Measurements from ENCODE around the gene SLC1A3.

The SLC1A3 gene

DNA sequence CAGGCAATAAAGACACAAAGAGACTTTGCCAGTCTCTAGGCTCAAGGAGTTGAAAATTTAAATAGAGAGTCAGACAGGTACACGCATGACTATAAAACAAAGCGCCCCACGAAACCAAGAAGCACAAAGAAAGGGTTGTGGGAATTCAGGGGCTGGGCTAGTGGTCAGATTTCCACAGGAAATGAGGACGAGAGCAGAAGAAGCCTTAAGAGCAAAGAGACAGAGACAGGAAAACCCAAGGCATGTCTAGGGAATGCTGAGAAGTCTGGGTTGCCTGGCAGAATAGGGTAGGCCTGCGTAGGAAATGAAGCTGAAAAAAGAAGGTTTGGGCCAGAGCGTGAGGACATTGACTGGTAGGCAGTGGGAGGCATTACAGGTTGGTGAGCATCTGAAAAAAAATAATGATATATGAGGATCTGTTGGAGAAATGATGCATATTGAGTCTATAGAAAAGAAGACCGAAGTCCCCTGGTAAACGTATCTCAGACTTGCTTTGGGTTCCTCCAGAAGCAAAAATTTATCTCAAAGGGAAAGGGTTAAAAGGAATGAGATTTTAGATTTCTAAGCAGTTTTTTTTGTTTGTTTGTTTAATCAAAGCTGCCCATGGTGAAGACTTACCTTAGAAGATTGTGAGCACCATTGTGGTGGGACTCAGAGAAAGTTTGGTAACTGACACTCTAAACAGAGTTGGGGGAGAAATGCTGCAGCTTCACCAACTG is 51.8 kb downstream of the SLC1A3 start:
- no peak for DNase-seq

- no peak for DNase-seq
Observed at GRCh38 chr5:36659411-36659810, 53.0 kb downstream of the SLC1A3 start.

DNA sequence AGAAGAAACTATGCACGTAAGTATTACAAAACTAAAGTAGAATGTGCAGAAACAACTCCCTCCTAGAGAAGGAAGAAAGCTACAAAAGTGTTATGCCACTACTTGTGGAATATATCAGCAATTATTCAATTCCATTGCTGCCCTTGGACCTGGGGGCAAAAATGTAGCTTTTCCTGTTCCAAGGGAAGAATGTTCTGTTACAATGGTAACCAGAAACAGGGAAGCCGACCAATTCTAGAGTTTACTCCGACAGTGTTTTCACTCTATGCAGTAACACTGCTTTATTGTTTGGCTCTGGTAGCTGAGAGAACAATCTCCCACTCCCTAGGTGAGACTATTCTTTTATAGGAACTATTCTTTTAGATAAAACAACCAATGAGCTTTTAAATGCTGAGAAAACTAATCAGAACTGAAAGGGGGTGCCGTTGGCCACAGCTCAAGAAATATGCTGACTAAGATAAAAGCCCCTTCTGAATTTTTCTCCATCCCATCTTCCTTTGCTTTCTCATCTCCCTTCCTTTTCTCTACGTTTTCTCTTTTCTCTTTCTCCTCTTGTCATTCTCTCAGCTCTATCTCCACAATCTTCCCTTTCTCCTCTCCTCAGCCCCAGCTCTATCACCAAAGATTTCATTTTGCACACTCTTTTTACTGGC is 54.1 kb downstream of the SLC1A3 start:
- DNase-seq = no peak

DNA sequence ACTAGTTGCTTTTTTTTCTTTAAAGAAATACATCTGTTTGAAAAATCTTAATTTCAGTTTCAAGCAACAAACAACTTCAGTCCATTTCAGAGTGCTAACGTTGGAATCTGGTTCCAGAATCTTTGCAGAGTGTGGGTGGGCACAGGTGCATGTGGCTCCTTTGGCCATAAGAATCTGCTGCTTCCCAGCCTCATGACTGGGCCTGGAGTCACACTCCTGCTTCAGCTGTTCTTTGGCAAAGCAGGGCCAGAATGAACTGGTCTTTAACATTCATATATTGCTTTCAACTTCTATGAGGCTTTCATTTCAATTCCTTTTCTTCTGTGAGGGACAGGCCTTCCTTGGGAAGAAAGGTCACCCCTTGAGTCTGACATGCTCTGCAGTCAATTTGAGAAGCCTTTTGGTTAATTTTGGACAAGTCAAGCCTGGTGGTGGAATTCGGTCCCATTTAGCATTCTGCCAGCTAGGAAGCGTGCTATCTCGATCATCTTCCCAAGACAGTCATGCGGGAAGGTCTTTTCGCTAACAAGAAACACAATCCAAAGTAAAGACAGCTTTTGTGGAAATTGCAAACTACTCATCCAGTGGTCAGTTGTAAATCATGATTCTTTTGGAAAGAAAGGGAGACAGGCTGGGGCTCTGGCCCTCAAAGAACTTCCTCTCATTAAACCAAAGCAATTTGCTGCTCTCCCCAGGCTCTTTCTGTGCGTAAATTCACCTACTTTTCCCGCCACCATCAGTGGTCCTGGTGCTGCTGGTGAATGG is 55.2 kb downstream of the SLC1A3 start:
- no peak for DNase-seq

GRCh38 chr5:36662291-36662851 is 56.0 kb downstream of the SLC1A3 start:
- DNase-seq = no peak

DNA sequence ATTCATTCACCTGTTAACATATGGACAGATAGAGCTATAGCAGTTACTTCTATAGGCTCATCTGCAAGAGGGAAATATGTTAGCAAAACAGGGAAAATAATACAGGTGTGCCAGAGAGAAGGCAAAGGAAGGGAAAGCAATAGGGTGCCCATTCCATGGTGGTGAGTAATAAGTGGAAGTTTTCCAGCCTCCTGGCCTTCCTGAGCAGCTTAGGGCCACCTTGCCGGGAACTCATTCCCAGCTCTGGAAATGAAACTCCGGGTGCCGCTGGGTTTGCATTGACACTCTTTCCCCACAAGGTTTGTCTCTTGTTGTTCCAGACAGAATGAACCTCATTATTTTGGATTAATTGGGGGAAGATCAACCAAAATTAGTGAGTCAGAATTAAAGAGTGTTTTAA is 58.4 kb downstream of the SLC1A3 start:
- no peak for DNase-seq

DNA sequence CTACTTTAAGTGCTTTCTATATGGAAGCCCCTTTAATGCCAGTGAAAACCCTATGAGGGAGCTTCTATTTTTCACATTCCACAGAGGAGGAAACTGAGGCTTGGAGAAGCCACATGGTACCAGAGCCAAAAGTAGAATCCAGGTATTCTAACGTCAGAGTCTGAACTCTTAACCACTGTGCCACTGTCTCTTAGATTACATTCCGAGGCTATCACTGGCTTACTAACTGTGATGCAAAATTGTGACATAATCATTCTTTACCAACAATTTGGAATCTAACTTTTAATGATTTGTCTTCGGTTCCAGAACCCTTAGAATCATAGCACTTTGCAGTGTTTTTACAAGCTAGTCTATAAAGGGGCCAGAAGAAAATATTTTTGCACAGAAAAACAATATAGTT is 59.2 kb downstream of the SLC1A3 start:
- no peak for DNase-seq

- DNase-seq = no peak
Observed at GRCh38 chr5:36666274-36666673, 59.9 kb downstream of the SLC1A3 start.

DNA sequence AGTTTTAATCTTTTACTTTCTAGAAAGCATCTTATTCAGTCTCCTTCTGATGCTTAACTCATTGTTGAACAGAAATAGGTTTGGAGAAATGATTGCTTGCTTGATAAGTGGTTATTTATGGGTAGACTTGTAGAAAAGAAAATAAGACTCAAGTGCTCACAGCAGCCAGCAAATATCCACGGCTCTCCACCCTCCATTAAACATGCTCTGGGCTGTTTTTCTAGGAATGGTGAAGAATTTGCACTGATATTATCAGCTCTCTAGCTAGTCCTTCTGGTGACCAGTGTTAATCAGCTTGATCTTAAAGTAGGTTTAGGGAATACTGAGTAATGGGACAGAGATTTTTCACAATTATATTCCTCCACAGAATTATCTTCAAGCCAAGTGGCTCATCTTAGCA is 60.6 kb downstream of the SLC1A3 start:
- no peak for DNase-seq

DNA sequence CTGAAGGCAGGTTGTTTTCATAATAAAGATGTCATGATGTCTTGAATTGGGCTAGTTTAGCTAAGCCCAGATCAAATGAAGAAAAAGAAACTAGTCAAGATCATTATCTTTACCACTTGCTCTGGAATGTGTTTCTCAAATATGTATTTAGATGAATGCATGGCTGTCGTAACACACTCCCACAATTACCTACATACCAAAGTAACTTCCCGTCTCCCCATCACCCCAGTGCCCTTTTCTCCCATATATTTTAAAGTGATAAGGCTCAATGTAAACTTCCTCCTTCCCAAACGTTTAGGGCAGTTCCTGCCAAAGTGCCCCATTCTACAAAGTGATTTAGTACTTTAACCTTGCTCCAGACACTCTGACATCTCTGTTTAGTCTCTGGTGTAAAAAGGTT is 61.4 kb downstream of the SLC1A3 start:
- DNase-seq = no peak

DNA sequence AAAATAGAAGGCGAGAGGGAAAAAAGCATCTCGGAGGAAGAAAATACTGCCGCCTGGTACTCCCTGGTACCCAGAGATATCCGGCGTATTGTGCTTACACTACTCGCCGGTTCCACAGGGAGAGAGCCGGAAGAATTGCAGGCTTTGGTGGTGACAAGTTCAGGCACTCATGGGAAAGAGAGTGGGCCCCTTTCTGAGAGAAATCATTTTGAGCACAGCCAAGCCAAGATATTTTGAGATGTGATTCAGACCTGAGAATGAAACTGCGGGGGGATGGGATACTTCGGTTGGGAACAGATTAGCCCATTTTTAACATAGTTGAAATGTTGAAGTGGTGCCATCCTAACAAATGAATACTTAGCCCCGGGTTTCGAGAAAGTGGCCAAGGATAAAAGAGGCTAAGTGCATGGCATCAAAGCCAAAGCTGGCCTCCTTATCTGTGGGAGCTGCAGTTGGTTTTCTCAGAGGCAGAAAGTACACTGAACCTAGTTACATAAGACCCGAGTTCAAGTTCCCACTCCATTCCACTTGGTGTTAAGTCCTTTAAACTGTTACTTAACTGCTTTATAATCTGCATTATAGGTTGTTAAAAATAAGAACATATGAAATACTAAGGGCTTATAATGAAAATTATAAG is 62.7 kb downstream of the SLC1A3 start:
- no peak for DNase-seq

- no peak for DNase-seq
Observed at GRCh38 chr5:36670548-36670947, 64.1 kb downstream of the SLC1A3 start.

DNA sequence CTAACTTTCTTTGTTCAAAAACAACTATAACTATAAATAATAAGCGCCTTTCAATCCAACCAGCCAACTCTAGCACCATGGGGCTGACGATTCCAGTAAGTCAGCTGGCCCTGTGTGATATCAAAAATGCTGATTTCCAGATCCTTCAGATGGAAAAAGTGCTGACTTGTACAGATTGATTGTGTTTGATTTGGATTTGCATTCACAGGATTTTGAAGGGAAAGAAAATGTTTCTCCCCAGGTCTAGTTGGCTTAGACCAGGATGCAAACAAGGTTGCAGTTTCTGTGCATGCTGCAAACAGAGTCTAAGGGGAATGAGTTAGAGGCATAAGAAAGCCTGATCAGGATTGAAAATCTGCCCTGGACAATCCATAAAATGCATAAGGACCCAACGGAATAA is 68.9 kb downstream of the SLC1A3 start:
- DNase-seq = no peak

DNA sequence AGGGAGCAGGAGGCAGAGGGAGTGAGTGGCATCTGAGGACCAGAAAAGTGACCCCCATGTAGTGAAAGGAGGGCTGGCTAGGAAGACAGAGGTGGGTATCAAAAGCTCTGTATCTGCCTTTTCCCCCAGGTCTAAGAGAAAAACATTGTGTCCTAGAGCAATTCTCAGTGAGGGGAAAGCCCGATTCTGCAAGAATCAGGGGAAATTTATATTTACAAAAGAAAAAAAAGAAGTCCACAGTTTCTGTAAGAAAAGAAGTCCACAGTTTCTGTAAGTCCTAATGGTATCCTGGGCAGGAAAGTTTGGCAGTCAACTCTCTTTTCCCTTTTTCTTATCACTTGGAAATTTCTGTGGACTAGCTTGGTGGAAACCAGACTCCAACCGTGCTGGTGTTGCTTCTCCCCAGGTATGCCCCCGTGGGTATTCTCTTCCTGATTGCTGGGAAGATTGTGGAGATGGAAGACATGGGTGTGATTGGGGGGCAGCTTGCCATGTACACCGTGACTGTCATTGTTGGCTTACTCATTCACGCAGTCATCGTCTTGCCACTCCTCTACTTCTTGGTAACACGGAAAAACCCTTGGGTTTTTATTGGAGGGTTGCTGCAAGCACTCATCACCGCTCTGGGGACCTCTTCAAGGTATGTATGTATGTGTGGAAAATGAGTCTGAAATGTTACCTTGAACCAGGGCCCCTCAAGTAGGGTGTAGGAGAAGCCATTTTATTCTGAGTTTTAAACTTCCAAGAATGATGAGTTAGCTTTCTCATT is 73.0 kb downstream of the SLC1A3 start:
- DNase-seq = no peak

- no peak for DNase-seq
Observed at GRCh38 chr5:36680066-36680465, 73.7 kb downstream of the SLC1A3 start.

DNA sequence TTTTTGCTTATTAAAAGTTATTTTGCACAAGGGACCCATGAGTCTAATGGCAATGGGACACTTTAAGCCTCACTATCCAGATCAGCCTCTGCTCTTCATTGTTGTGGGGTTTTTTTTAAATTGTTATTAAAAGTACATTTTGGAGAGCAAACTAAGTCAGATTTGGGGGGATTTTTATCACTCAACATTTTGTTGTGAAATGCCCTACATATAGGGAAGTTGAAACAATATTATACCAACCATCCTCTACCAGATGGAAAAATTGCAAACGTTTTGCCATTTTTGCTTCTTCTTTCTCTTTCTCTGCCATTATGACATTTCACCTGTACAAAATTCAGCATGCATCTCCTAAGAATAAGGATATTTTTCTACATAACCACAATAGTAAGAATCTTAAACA is 75.3 kb downstream of the SLC1A3 start:
- no peak for DNase-seq

DNA sequence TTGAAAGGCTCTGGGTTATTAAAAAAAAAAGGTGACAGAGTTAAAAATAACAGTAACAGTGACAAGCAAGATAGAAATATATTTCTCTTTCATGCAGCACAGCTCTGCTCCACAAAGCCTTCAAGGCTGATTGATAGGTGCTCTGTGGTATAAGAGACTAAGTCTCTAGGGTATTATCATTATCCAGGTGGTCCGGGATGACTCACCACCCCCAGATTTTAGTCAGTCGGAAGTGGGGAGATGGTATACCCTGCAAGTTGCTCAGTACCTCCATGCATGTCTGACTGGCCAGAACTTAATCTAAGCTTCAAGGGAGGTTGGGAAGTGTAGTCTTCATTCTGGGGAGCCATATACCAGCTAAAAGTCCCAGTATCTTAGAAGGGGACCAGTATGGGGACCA is 76.1 kb downstream of the SLC1A3 start:
- no peak for DNase-seq

DNA sequence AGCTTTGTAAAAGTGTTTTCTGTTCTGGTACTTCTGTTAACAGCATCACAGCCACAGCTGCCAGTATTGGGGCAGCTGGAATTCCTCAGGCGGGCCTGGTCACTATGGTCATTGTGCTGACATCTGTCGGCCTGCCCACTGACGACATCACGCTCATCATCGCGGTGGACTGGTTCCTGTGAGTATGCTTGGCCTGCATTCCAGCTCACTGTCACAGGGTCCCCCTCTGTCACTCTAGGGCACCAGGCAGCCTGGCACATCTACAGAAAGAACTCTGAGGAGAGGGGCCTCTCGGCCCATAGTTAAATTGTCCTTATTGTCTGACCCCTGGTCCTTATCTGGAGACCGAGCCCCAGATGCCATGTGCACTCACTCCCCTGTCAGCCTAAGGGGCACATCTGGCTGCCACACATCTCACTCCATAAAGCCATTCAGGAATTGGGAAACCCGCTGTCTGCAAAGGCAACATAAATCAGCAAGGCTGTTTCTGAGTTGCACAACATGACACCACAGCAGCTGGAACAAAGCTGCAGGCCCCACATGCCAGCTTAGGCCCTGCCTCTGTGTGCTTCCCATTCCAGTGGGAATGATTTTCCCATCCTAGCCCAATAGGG is 77.5 kb downstream of the SLC1A3 start:
- DNase-seq = no peak

DNA sequence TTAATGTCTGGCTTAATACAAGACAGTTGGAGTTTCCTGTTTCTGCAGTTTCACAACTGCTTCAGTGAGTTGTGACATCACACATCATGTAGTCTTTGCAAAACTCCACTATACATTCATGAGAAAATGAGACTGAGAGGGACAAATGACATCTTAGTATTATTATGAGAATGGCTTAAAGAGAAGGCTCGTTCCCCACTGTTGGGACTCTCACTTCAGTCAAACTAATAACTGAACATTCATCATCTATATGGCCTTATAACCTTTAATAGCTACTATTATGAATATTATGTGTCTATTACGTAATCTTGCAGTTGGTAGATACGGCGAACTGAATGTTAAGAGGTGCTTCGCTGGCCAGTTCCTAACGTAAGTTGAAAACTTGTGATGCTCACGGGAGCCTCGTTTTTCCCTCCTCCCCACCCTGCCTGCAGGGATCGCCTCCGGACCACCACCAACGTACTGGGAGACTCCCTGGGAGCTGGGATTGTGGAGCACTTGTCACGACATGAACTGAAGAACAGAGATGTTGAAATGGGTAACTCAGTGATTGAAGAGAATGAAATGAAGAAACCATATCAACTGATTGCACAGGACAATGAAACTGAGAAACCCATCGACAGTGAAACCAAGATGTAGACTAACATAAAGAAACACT is 79.4 kb downstream of the SLC1A3 start:
- no peak for DNase-seq

- no peak for DNase-seq
Observed at GRCh38 chr5:36686881-36687280, 80.5 kb downstream of the SLC1A3 start.

- DNase-seq = no peak
Observed at GRCh38 chr5:36688722-36689121, 82.3 kb downstream of the SLC1A3 start.

- DNase-seq = no peak
Observed at GRCh38 chr5:36689225-36689624, 82.8 kb downstream of the SLC1A3 start.
